Head of caudate nucleus (tissue), 42 donors: ENCODE data around the gene CHCHD6.
A peak's percentile ranks its signal among the peaks of the same experiment; 100 is the strongest.

Experiments
- DNase-seq, 42 donors: peaks; one replicate each; pipeline versions ENCODE4 v3.0.0 to v3.0.0-alpha.2; 2020 to 2021; ENCODE audit warnings: mixed read lengths in 7 of 42
- intact Hi-C: fragments of 100-400 bp; cut with DNase I; formaldehyde crosslinking; loops from one replicate; pipeline ENCODE4 v1.15.0; 2022

Gene CHCHD6

GRCh38 chr3:126835472-126836219 is 131.6 kb downstream of the CHCHD6 start:
- DNase-seq = peak in 23 of 42 donors; percentile 2 to 86 (median 42)
- intact Hi-C loops = no loop called here

GRCh38 chr3:126836220-126836860 is 132.3 kb downstream of the CHCHD6 start:
- intact Hi-C loops = no loop called here
- DNase-seq = no peak

GRCh38 chr3:126837773-126838172 is 133.7 kb downstream of the CHCHD6 start:
- intact Hi-C loops = no loop called here
- DNase-seq = no peak

GRCh38 chr3:126845920-126846715 is 142.1 kb downstream of the CHCHD6 start:
- intact Hi-C loops = no loop called here
- DNase-seq = no peak

GRCh38 chr3:126847061-126847460 is 143.0 kb downstream of the CHCHD6 start:
- DNase-seq = no peak
- intact Hi-C loops = no loop called here

- intact Hi-C loops = no loop called here
- DNase-seq = no peak
These were observed 145.0 kb downstream of the CHCHD6 start for GRCh38 chr3:126848991-126849390.

- DNase-seq = peak in 1 of 42 donors; percentile 16
- intact Hi-C loops = no loop called here
These were observed 145.7 kb downstream of the CHCHD6 start for GRCh38 chr3:126849768-126850167.

GRCh38 chr3:126850370-126851085 is 146.5 kb downstream of the CHCHD6 start:
- intact Hi-C loops = no loop called here
- DNase-seq = peak in 1 of 42 donors; percentile 39

- DNase-seq = no peak
- intact Hi-C loops = no loop called here
These were observed 147.3 kb downstream of the CHCHD6 start for GRCh38 chr3:126851382-126851781.

GRCh38 chr3:126851934-126852333 is 147.9 kb downstream of the CHCHD6 start:
- intact Hi-C loops = no loop called here
- DNase-seq = no peak

GRCh38 chr3:126852511-126852910 is 148.5 kb downstream of the CHCHD6 start:
- peak in 1 of 42 donors; percentile 27 for DNase-seq
- intact Hi-C loops = no loop called here

- DNase-seq = no peak
- intact Hi-C loops = no loop called here
These were observed 150.6 kb downstream of the CHCHD6 start for GRCh38 chr3:126854666-126855065.

- intact Hi-C loops = no loop called here
- no peak for DNase-seq
These were observed 151.3 kb downstream of the CHCHD6 start for GRCh38 chr3:126855374-126855773.

GRCh38 chr3:126857928-126858327 is 153.9 kb downstream of the CHCHD6 start:
- peak in 1 of 42 donors; percentile 8 for DNase-seq
- intact Hi-C loops = no loop called here

- peak in 1 of 42 donors; percentile 26 for DNase-seq
These were observed 154.4 kb downstream of the CHCHD6 start for GRCh38 chr3:126858401-126858800.

GRCh38 chr3:126858887-126859286 is 154.8 kb downstream of the CHCHD6 start:
- intact Hi-C loops = no loop called here
- peak in 40 of 42 donors; percentile 15 to 87 (median 62) for DNase-seq

More at GRCh38 chr3:126858401-126858800, 154.4 kb downstream of the CHCHD6 start:
- intact Hi-C loops = no loop called here

GRCh38 chr3:126859415-126860246 is 155.6 kb downstream of the CHCHD6 start:
- DNase-seq = peak in 1 of 42 donors; percentile 17
- intact Hi-C loops = no loop called here

GRCh38 chr3:126865736-126866135 is 161.7 kb downstream of the CHCHD6 start:
- peak in 1 of 42 donors; percentile 8 for DNase-seq
- intact Hi-C loops = no loop called here
